Endothelial cell of umbilical vein (primary cell): ENCODE measurements around the gene KRTAP10-5. TPM values are rescaled to one million over a fixed set of nuclear protein-coding genes. Genes with fewer than 3 reads are reported as not detected.

Experiments used
- BruUV-seq: library from RNA; stranded (reverse); fragments of 400-500 nt; replicated peaks from 2 replicates; lab custom pipeline; 2021; lab: Mats Ljungman, UMichigan
- CTCF ChIA-PET: fragments of 300-600, 350-600 bp; sonication (Branson Sonifier 250); formaldehyde crosslinking; loops from one replicate; lab custom pipeline; 2021; ENCODE audit warnings: antibody characterized with exemption, inconsistent platforms; lab: Charles Lee
- POLR2A ChIA-PET: fragments of 300-600, 350-600 bp; sonication (Branson Sonifier 250); formaldehyde crosslinking; loops from one replicate; lab custom pipeline; 2021; ENCODE audit warnings: antibody characterized with exemption, inconsistent platforms; lab: Charles Lee
- DNase-seq: peaks from one replicate; pipeline ENCODE4 v3.0.0-alpha.2; 2011; ENCODE audit warnings: low read depth, low spot score
- FAIRE-seq: peaks from 2 replicates; lab custom pipeline; 2011; peaks lifted over from hg19 to GRCh38; lab: Jason Lieb, UNC
- H2AFZ ChIP-seq: 2 replicates; pipeline ENCODE4 v1.6.0; 2012; ENCODE audit warnings: low read depth, low read length, control low read depth, inconsistent platforms
- H3K27ac ChIP-seq: 2 replicates; pipeline ENCODE4 v1.5.1; 2011; ENCODE audit warnings: low read depth, mild to moderate bottlenecking, control low read depth, low read length, moderate library complexity; ENCODE audit not compliant: insufficient read depth
- H3K27me3 ChIP-seq, 2 experiments: 2 replicates each; pipeline versions ENCODE4 v1.6.0 to v1.6.1; 2011; ENCODE audit warnings: low read length in 2 of 2, mixed read lengths in 1 of 2; ENCODE audit not compliant: control insufficient read depth in 2 of 2, insufficient read depth in 2 of 2
- H3K36me3 ChIP-seq, 2 experiments: 2 replicates in 1 of 2; 3 replicates in 1 of 2; pipeline ENCODE4 v1.5.1; 2011; ENCODE audit warnings: low read length in 2 of 2, mild to moderate bottlenecking in 1 of 2, moderate library complexity in 1 of 2; ENCODE audit not compliant: control insufficient read depth in 2 of 2, insufficient read depth in 2 of 2; ENCODE audit errors: extremely low read depth in 1 of 2
- H3K4me1 ChIP-seq: 3 replicates; pipeline ENCODE4 v1.5.1; 2011; ENCODE audit warnings: mild to moderate bottlenecking, low read length; ENCODE audit not compliant: control insufficient read depth, insufficient read depth; ENCODE audit errors: extremely low read depth
- H3K4me2 ChIP-seq: 2 replicates; pipeline ENCODE4 v1.6.1; 2011; ENCODE audit warnings: low read length, control low read depth, mixed read lengths; ENCODE audit not compliant: insufficient read depth
- H3K4me3 ChIP-seq, 3 experiments: fragments of 200-600 bp in 1 of 3; sonication (generic), shearing (Covaris generic) in 1 of 3; replicated peaks in 1 of 3; 2 replicates each; pipeline ENCODE4 v1.5.1; 2011 to 2016; ENCODE audit warnings: control low read depth in 3 of 3, low read length in 3 of 3, mild to moderate bottlenecking in 2 of 3, inconsistent platforms in 1 of 3, low read depth in 1 of 3, moderate library complexity in 1 of 3; ENCODE audit not compliant: insufficient read depth in 1 of 3
- H3K79me2 ChIP-seq: 2 replicates; pipeline ENCODE4 v1.6.0; 2012; ENCODE audit warnings: low read length, inconsistent platforms; ENCODE audit not compliant: control insufficient read depth, insufficient read depth
- H3K9ac ChIP-seq: replicated peaks from 2 replicates; pipeline ENCODE3; 2011; ENCODE audit warnings: low read length, control low read depth; ENCODE audit not compliant: insufficient read depth; ENCODE audit errors: extremely low read depth
- H3K9me1 ChIP-seq: replicated peaks from 3 replicates; pipeline ENCODE4 v1.6.0; 2011; ENCODE audit warnings: mild to moderate bottlenecking, low read length; ENCODE audit not compliant: control insufficient read depth, insufficient read depth; ENCODE audit errors: extremely low read depth
- H3K9me3 ChIP-seq: replicated peaks from 2 replicates; pipeline ENCODE4 v1.5.1; 2012; ENCODE audit warnings: low read length, inconsistent platforms; ENCODE audit not compliant: control insufficient read depth, insufficient read depth
- H4K20me1 ChIP-seq: replicated peaks from 2 replicates; pipeline ENCODE3; 2011; ENCODE audit warnings: mild to moderate bottlenecking, low read length; ENCODE audit not compliant: control insufficient read depth, insufficient read depth; ENCODE audit errors: extremely low read depth
- EZH2 ChIP-seq: IDR thresholded peaks from 2 replicates; pipeline ENCODE4 v1.6.1; 2012; ENCODE audit warnings: borderline replicate concordance, low read depth, mild to moderate bottlenecking, moderate library complexity, low read length, inconsistent platforms; ENCODE audit not compliant: severe bottlenecking
- FOS ChIP-seq: IDR thresholded peaks from 2 replicates; pipeline ENCODE4 v1.6.1; 2011; ENCODE audit warnings: mild to moderate bottlenecking, low read length, moderate library complexity, borderline replicate concordance; ENCODE audit not compliant: insufficient read depth
- GATA2 ChIP-seq: IDR thresholded peaks from 2 replicates; pipeline ENCODE4 v1.7.0; 2011; ENCODE audit warnings: low read depth, mild to moderate bottlenecking, moderate library complexity, mixed read lengths, low read length; ENCODE audit not compliant: insufficient read length, insufficient read depth
- JUN ChIP-seq: IDR thresholded peaks from 2 replicates; pipeline ENCODE4 v1.6.1; 2011; ENCODE audit warnings: borderline replicate concordance, low read depth; ENCODE audit not compliant: insufficient read length, insufficient read depth
- MYC ChIP-seq: IDR thresholded peaks from one replicate; pipeline ENCODE4 v1.6.1; 2011; ENCODE audit warnings: mild to moderate bottlenecking, low read depth, low read length
- POLR2A ChIP-seq: IDR thresholded peaks from 2 replicates; pipeline ENCODE4 v1.6.1; 2012; ENCODE audit warnings: low read depth, mild to moderate bottlenecking, control low read depth, low read length
- POLR2AphosphoS5 ChIP-seq: IDR thresholded peaks from 2 replicates; pipeline ENCODE4 v1.6.1; 2012; ENCODE audit warnings: low read depth, mild to moderate bottlenecking, control low read depth, low read length, moderate library complexity; ENCODE audit not compliant: insufficient read depth
- dilution Hi-C: fragments of 300-500 bp; cut with MboI; formaldehyde crosslinking; loops from one replicate; pipeline ENCODE4 v1.15.0; 2019; ENCODE audit warnings: low sequenced_read_pairs; ENCODE audit not compliant: extremely low pct_ligation_motif_present
- intact Hi-C: fragments of 100-400 bp; cut with micrococcal nuclease; formaldehyde crosslinking; loops from one replicate; pipeline ENCODE4 v1.10.0; 2022
- polyA plus RNA-seq, 4 experiments: library from polyadenylated mRNA; depleted of rRNA in 3 of 4; stranded (reverse) in 3 of 4; unstranded in 1 of 4; fragments of >200 nt; gene quantifications; 2 replicates each; pipeline versions ENCODE4 v1.2.1 to v1.2.3, GENCODE V29; 2011 to 2012; ENCODE audit warnings: missing spikeins in 1 of 4
- total RNA-seq: library from RNA; stranded (reverse); gene quantifications from 2 replicates; pipeline ENCODE4 v1.2.3, GENCODE V29; 2021
- TF ChIP-seq, protein P1 (sequence below), 2 donors: IDR thresholded peaks; 1 replicate in 1 of 2; 2 replicates in 1 of 2; pipeline ENCODE4 v1.5.1; 2011; ENCODE audit warnings: low read length in 2 of 2, mild to moderate bottlenecking in 2 of 2, moderate library complexity in 2 of 2, control low read depth in 1 of 2, inconsistent platforms in 1 of 2, low read depth in 1 of 2; ENCODE audit not compliant: insufficient read depth in 1 of 2; ENCODE audit errors: extremely low read depth in 1 of 2
- TF ChIP-seq, protein P2 (sequence below): IDR thresholded peaks from 2 replicates; pipeline ENCODE4 v1.6.1; 2011; ENCODE audit not compliant: insufficient read depth, insufficient read length

KRTAP10-5 gene
- total and polyA plus RNA-seq, 2 donors (not counting 3 experiments of a cell fraction or from before 2014, with no cell fraction given) = not detected

DNA sequence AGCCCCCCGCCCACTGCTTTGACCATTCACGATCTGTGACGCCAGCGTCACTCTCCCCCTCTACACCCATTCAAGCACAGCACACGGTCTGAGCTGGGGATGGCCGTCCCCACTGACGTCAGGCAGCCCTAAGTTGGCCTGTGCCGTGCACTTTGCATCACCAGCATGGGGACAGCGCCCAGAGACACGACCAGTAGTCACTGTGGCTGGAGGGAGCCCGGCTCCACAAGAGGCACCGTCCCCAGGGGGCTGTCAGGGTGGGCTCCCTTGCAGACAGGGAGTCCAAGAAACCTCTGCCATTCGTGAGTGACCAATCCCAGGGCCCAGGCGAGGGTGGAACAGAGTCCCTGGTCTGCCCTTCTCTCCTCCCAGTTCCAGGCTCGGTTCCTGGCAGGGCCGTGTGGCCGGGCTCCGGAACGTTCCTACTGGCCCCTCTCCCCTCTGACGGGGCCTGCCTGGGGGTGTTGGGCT, 33.8 kb upstream of the KRTAP10-5 start:
- Histone ChIP-seq H3K79me2 (no peaks in the 10 kb centered on the region), H2AFZ (no peak overlapping the region), H3K9ac (no peak overlapping the region), H3K27ac (no peak overlapping the region), H3K9me1 (no peaks in the 10 kb centered on the region), H3K4me1 (no peaks in the 10 kb centered on the region), H3K9me3 (peaks cover 5% of the 10 kb centered on the region), H3K4me3 (no peak overlapping the region), H3K4me2 (no peak overlapping the region), H3K27me3 (no peaks in the 10 kb centered on the region), H3K36me3 (no peaks in the 10 kb centered on the region), H4K20me1 (no peaks in the 10 kb centered on the region)
- POLR2A ChIA-PET = no interaction called here
- FAIRE-seq = no peak
- dilution Hi-C loops = no loop called here
- DNase-seq = no peak
- TF ChIP-seq, protein P1, sequence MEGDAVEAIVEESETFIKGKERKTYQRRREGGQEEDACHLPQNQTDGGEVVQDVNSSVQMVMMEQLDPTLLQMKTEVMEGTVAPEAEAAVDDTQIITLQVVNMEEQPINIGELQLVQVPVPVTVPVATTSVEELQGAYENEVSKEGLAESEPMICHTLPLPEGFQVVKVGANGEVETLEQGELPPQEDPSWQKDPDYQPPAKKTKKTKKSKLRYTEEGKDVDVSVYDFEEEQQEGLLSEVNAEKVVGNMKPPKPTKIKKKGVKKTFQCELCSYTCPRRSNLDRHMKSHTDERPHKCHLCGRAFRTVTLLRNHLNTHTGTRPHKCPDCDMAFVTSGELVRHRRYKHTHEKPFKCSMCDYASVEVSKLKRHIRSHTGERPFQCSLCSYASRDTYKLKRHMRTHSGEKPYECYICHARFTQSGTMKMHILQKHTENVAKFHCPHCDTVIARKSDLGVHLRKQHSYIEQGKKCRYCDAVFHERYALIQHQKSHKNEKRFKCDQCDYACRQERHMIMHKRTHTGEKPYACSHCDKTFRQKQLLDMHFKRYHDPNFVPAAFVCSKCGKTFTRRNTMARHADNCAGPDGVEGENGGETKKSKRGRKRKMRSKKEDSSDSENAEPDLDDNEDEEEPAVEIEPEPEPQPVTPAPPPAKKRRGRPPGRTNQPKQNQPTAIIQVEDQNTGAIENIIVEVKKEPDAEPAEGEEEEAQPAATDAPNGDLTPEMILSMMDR (IDR thresholded peaks at IDR 0.05; ENCODE audit: extremely low read depth in 1 of 2, insufficient read depth in 1 of 2, low read depth in 1 of 2, low read length in 2 of 2) = no peak
- TF ChIP-seq, protein P2, sequence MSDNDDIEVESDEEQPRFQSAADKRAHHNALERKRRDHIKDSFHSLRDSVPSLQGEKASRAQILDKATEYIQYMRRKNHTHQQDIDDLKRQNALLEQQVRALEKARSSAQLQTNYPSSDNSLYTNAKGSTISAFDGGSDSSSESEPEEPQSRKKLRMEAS = no peak
- TF ChIP-seq FOS = no peak
- TF ChIP-seq JUN = no peak
- TF ChIP-seq EZH2 = no peak
- TF ChIP-seq POLR2A = no peak
- no peak for TF ChIP-seq GATA2
- TF ChIP-seq POLR2AphosphoS5 = no peak
- no peak for TF ChIP-seq MYC
- intact Hi-C loops = no loop called here
- CTCF ChIA-PET = no interaction called here
- BruUV-seq = no TSS peak
